ENCODE results near the gene TRAF3IP1. TPM values are rescaled to one million over a fixed set of nuclear protein-coding genes. Genes with fewer than 3 reads are reported as not detected.
A peak's percentile ranks its signal among the peaks of the same experiment; 100 is the strongest.

The TRAF3IP1 gene
- total and polyA plus RNA-seq, 2 of the 13 experiments (the other 11 are each of a cell fraction or from before 2014, with no cell fraction given): 4.1 to 12.9 TPM

DNA sequence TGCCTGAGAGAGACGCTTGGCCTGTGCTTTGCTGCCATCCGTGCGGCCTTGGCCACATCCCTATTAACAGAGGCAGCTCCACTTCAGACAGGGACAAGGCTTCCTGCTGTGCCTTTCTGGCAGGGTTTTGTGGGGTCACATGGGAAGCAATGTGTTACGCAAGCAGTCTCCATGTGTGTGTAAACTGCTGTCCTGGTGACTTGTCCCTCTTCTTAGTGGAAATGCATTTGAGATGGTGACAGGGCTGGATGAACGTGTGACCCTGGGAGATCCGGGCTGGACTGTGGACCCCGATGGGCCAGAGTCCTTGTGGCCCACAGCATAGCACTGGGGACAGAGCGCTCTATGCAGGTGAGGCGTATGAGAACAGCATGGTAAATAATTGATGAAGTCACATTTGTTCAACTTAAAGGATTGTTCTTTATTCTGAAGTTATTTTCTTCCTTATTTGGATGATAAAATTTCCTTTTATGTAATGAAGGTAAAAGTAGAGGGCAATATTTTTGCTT lies 129.6 kb downstream of the TRAF3IP1 start (continued):
- TF ChIP-seq, protein P1, sequence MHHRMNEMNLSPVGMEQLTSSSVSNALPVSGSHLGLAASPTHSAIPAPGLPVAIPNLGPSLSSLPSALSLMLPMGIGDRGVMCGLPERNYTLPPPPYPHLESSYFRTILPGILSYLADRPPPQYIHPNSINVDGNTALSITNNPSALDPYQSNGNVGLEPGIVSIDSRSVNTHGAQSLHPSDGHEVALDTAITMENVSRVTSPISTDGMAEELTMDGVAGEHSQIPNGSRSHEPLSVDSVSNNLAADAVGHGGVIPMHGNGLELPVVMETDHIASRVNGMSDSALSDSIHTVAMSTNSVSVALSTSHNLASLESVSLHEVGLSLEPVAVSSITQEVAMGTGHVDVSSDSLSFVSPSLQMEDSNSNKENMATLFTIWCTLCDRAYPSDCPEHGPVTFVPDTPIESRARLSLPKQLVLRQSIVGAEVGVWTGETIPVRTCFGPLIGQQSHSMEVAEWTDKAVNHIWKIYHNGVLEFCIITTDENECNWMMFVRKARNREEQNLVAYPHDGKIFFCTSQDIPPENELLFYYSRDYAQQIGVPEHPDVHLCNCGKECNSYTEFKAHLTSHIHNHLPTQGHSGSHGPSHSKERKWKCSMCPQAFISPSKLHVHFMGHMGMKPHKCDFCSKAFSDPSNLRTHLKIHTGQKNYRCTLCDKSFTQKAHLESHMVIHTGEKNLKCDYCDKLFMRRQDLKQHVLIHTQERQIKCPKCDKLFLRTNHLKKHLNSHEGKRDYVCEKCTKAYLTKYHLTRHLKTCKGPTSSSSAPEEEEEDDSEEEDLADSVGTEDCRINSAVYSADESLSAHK (CRISPR knock-in tag; IDR thresholded peaks at IDR 0.05; ENCODE audit: borderline replicate concordance): no peak
- TF ChIP-seq ZNF878 (CRISPR knock-in tag; IDR thresholded peaks at IDR 0.05) (peak; percentile 96), EEA1 (CRISPR knock-in tag; IDR thresholded peaks at IDR 0.05; ENCODE audit: borderline replicate concordance) (no peak), SKI (IDR thresholded peaks at IDR 0.05; ENCODE audit: partially characterized antibody) (peak; percentile 93), ZNF773 (CRISPR knock-in tag; IDR thresholded peaks at IDR 0.05; ENCODE audit: borderline replicate concordance) (no peak), AHR (CRISPR knock-in tag; IDR thresholded peaks at IDR 0.05) (peak; percentile 70; the same call in 1 of the 2 replicates), ZNF678 (CRISPR knock-in tag; IDR thresholded peaks at IDR 0.05) (no peak), DR1 (CRISPR knock-in tag; IDR thresholded peaks at IDR 0.05) (no peak), ZNF124 (CRISPR knock-in tag; IDR thresholded peaks at IDR 0.05) (peak; percentile 94), ZNF331 (CRISPR knock-in tag; IDR thresholded peaks at IDR 0.05) (peak; percentile 99), SP4 (CRISPR knock-in tag; IDR thresholded peaks at IDR 0.05) (peak; percentile 43; the same call in 1 of the 2 replicates), MXI1 (IDR thresholded peaks at IDR 0.05; ENCODE audit: borderline replicate concordance, low read depth, low read length) (peak; percentile 98; the same call in 1 of the 3 replicates), ELF3 (CRISPR knock-in tag; IDR thresholded peaks at IDR 0.05) (peak; percentile 99)
- TF ChIP-seq, protein P2, sequence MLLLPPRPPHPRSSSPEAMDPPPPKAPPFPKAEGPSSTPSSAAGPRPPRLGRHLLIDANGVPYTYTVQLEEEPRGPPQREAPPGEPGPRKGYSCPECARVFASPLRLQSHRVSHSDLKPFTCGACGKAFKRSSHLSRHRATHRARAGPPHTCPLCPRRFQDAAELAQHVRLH (CRISPR knock-in tag; IDR thresholded peaks at IDR 0.05; ENCODE audit: borderline replicate concordance, low read depth): peak; percentile 99
- TF ChIP-seq, protein P3, sequence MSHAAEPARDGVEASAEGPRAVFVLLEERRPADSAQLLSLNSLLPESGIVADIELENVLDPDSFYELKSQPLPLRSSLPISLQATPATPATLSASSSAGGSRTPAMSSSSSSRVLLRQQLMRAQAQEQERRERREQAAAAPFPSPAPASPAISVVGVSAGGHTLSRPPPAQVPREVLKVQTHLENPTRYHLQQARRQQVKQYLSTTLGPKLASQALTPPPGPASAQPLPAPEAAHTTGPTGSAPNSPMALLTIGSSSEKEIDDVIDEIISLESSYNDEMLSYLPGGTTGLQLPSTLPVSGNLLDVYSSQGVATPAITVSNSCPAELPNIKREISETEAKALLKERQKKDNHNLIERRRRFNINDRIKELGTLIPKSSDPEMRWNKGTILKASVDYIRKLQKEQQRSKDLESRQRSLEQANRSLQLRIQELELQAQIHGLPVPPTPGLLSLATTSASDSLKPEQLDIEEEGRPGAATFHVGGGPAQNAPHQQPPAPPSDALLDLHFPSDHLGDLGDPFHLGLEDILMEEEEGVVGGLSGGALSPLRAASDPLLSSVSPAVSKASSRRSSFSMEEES (CRISPR knock-in tag; IDR thresholded peaks at IDR 0.05): peak; percentile 100
- TF ChIP-seq, protein P4, sequence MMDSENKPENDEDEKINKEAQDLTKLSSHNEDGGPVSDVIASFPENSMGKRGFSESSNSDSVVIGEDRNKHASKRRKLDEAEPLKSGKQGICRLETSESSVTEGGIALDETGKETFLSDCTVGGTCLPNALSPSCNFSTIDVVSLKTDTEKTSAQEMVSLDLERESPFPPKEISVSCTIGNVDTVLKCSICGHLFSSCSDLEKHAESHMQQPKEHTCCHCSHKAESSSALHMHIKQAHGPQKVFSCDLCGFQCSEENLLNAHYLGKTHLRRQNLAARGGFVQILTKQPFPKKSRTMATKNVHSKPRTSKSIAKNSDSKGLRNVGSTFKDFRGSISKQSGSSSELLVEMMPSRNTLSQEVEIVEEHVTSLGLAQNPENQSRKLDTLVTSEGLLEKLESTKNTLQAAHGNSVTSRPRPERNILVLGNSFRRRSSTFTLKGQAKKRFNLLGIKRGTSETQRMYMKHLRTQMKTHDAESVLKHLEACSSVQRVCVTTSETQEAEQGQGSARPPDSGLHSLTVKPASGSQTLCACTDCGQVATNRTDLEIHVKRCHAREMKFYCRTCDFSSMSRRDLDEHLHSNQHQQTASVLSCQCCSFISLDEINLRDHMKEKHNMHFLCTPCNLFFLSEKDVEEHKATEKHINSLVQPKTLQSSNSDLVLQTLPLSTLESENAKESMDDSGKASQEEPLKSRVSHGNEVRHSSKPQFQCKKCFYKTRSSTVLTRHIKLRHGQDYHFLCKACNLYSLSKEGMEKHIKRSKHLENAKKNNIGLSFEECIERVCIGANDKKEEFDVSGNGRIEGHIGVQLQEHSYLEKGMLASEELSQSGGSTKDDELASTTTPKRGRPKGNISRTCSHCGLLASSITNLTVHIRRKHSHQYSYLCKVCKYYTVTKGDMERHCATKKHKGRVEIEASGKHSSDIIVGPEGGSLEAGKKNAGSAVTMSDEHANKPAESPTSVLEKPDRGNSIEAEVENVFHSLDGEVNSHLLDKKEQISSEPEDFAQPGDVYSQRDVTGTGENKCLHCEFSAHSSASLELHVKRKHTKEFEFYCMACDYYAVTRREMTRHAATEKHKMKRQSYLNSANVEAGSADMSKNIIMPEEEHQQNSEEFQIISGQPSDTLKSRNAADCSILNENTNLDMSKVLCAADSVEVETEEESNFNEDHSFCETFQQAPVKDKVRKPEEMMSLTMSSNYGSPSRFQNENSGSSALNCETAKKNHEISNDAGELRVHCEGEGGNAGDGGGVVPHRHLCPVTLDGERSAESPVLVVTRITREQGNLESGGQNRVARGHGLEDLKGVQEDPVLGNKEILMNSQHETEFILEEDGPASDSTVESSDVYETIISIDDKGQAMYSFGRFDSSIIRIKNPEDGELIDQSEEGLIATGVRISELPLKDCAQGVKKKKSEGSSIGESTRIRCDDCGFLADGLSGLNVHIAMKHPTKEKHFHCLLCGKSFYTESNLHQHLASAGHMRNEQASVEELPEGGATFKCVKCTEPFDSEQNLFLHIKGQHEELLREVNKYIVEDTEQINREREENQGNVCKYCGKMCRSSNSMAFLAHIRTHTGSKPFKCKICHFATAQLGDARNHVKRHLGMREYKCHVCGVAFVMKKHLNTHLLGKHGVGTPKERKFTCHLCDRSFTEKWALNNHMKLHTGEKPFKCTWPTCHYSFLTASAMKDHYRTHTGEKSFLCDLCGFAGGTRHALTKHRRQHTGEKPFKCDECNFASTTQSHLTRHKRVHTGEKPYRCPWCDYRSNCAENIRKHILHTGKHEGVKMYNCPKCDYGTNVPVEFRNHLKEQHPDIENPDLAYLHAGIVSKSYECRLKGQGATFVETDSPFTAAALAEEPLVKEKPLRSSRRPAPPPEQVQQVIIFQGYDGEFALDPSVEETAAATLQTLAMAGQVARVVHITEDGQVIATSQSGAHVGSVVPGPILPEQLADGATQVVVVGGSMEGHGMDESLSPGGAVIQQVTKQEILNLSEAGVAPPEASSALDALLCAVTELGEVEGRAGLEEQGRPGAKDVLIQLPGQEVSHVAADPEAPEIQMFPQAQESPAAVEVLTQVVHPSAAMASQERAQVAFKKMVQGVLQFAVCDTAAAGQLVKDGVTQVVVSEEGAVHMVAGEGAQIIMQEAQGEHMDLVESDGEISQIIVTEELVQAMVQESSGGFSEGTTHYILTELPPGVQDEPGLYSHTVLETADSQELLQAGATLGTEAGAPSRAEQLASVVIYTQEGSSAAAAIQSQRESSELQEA (CRISPR knock-in tag; IDR thresholded peaks at IDR 0.05; ENCODE audit: not compliant biosample characterization): no peak
- TF ChIP-seq, protein P5, sequence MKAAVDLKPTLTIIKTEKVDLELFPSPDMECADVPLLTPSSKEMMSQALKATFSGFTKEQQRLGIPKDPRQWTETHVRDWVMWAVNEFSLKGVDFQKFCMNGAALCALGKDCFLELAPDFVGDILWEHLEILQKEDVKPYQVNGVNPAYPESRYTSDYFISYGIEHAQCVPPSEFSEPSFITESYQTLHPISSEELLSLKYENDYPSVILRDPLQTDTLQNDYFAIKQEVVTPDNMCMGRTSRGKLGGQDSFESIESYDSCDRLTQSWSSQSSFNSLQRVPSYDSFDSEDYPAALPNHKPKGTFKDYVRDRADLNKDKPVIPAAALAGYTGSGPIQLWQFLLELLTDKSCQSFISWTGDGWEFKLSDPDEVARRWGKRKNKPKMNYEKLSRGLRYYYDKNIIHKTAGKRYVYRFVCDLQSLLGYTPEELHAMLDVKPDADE (CRISPR knock-in tag; IDR thresholded peaks at IDR 0.05): no peak
